Lower leg skin (tissue), 4 donors: ENCODE measurements around the gene HP1BP3. TPM values are rescaled to one million over a fixed set of nuclear protein-coding genes. Genes with fewer than 3 reads are reported as not detected.
A peak's percentile ranks its signal among the peaks of the same experiment; 100 is the strongest.
"Not testable (repeated sequence)": the region's sequence is repeated elsewhere in the genome, so short reads cannot be mapped to it uniquely, and the experiment has no call there.

Experiments used
- DNase-seq, 2 donors: peaks; one replicate each; pipeline ENCODE4 v3.0.0-alpha.2; 2019; ENCODE audit warnings: low spot score in 2 of 2
- H3K4me3 ChIP-seq: fragments of 200-600 bp; sonication (generic); 2 replicates; pipeline ENCODE4 v1.5.1; 2017; ENCODE audit warnings: mild to moderate bottlenecking, low read depth; ENCODE audit not compliant: poor library complexity, severe bottlenecking
- CTCF ChIP-seq, 3 donors: fragments of 450-650 bp; IDR thresholded peaks; one replicate each; pipeline ENCODE4 v1.5.1; 2016; ENCODE audit warnings: antibody characterized with exemption in 3 of 3, mild to moderate bottlenecking in 3 of 3, moderate library complexity in 2 of 3
- POLR2A ChIP-seq, 2 donors: fragments of 450-650 bp; IDR thresholded peaks; one replicate each; pipeline ENCODE4 v1.6.1; 2016 to 2017; ENCODE audit warnings: antibody characterized with exemption in 2 of 2, mild to moderate bottlenecking in 1 of 2, moderate library complexity in 1 of 2
- WGBS, 2 donors: methylation state at CpG; one replicate each; pipeline ENCODE4 v1.1.5; 2018; 5-methylcytosine and 5-hydroxymethylcytosine counted together
- intact Hi-C: fragments of 100-400 bp; cut with DNase I; formaldehyde crosslinking; loops from one replicate; pipeline ENCODE4 v1.15.0; 2023; ENCODE audit warnings: low total_unique reads
- total RNA-seq, 4 donors: library from RNA; depleted of rRNA; stranded (reverse); fragments of >200 nt; gene quantifications; one replicate each; pipeline ENCODE4 v1.1.0, GENCODE V29; 2016

HP1BP3 gene
- total RNA-seq, 4 donors from 2014 or later: 154 to 242 (median 190) TPM

DNA sequence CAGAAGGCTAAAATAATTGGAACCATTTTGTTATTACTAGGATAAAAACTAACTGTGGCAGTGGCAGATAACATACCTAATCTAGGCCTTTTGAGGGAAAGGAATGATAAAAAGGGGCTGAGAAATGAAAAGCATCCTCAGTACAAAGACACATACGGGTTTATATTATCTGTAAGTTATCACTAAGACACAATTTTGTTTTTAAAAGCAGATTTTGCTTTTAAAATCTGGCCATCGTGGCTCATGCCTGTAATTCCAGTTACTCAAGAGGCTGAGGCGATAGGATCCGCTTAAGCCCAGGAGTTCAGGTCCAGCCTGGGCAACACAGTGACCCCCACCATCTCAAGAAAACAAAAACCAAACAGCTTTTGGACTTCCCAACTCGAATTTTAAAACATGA lies 24.8 kb upstream of the HP1BP3 start:
- no peak overlapping the region for H3K4me3 ChIP-seq
- no peak for DNase-seq
- intact Hi-C loops: no loop called here
- TF ChIP-seq POLR2A (IDR thresholded peaks at IDR 0.05): no peak
- no peak for TF ChIP-seq CTCF (IDR thresholded peaks at IDR 0.05)
- 90 to 95% methylated on average over 5 of the region's 5 CpGs for WGBS, 2 donors

- no peak for DNase-seq
- WGBS, 2 donors: 93 to 94% methylated on average over 4 of the region's 4 CpGs
- TF ChIP-seq CTCF (IDR thresholded peaks at IDR 0.05): no peak
- TF ChIP-seq POLR2A (IDR thresholded peaks at IDR 0.05): no peak
- H3K4me3 ChIP-seq: no peak overlapping the region
- intact Hi-C loops: no loop called here
Measured at GRCh38 chr1:20793236-20793635, 6.1 kb upstream of the HP1BP3 start.

GRCh38 chr1:20792196-20792595 lies 5.1 kb upstream of the HP1BP3 start:
- intact Hi-C loops: no loop called here
- TF ChIP-seq CTCF (IDR thresholded peaks at IDR 0.05): no peak
- no peak for TF ChIP-seq POLR2A (IDR thresholded peaks at IDR 0.05)
- no peak for DNase-seq
- 82 to 90% methylated on average over 2 of the region's 2 CpGs for WGBS, 2 donors
- H3K4me3 ChIP-seq: no peak overlapping the region

GRCh38 chr1:20790785-20791184 lies 3.7 kb upstream of the HP1BP3 start:
- no peak overlapping the region for H3K4me3 ChIP-seq
- 91 to 98% methylated on average over 3 of the region's 3 CpGs for WGBS, 2 donors
- DNase-seq: no peak
- intact Hi-C loops: no loop called here
- no peak for TF ChIP-seq POLR2A (IDR thresholded peaks at IDR 0.05)
- TF ChIP-seq CTCF (IDR thresholded peaks at IDR 0.05): no peak

DNA sequence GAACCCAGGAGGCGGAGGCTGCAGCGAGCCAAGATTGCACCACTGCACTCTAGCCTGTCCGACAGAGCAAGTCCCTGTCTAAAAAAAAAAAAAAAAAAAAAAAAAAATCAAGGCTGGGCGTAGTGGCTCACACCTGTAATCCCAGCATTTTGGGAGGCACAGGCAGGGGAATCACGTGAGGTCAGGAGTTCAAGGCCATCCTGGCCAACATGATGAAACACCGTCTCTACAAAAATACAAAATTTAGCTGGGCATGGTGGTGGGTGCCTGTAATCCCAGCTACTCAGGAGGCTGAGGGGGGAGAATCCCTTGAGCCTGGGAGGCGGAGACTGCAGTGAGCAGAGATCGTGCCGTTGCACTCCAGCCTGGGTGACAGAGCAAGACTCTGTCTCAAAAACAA lies 2.5 kb upstream of the HP1BP3 start:
- H3K4me3 ChIP-seq, DNase-seq, intact Hi-C loops: not testable (repeated sequence)
- WGBS, 2 donors: 91 to 94% methylated on average over 9 of the region's 9 CpGs

DNA sequence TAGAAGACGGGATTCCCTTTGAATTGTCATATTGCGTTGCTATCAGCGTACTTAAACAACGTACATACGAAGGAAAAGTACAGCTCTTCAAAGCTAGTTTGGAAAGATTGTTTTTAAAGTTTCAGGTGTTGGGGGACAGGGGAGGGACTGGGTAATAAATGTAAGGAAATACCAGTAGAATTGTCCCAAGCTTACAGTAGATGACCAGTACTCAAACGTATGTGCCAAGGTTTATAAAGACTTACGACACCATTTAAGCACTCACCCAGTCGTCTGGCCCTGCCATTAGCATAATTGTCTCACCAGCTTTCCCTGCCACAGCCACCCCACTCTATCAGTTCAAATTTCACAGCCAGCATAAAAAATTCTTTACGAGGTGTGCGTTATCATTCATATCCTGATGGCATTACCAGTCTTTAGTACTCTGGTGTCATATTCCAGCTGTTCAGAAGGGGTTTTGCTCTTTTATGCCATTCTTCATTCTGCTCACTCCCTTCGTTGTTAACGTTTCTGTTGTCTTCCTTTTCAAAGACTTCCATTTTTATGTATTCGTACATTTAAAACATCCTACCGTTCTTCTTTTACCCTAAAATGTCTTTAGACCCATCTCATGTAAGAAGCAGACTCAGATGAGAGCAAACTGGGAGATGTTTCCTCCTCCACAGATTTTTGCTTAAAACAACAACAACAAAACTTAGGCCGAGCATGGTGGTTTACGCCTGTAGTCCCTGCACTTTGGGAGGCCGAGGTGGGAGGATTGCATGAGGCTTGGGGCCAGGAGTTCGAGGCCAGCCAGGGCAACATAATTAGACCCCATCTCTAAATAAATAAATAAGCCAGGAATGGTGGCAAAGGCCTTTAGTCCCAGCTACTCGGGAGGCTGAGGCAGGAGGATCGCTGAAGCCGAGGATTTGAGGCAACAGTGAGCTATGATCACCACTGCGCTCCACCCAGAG lies 1.0 kb upstream of the HP1BP3 start:
- 41 to 44% methylated on average over 22 of the region's 22 CpGs for WGBS, 2 donors
- H3K4me3 ChIP-seq: peak overlapping the region; percentile 50
- DNase-seq: no peak
- TF ChIP-seq CTCF (IDR thresholded peaks at IDR 0.05): no peak
- TF ChIP-seq POLR2A (IDR thresholded peaks at IDR 0.05): no peak
- intact Hi-C loops: no loop called here
